Lower leg skin (tissue), 4 donors: ENCODE results near the gene GFPT1. TPM values are rescaled to one million over a fixed set of nuclear protein-coding genes. Genes with fewer than 3 reads are reported as not detected.

Experiments
- DNase-seq, 2 donors: peaks; one replicate each; pipeline ENCODE4 v3.0.0-alpha.2; 2019; ENCODE audit warnings: low spot score in 2 of 2
- H3K4me3 ChIP-seq: fragments of 200-600 bp; sonication (generic); 2 replicates; pipeline ENCODE4 v1.5.1; 2017; ENCODE audit warnings: mild to moderate bottlenecking, low read depth; ENCODE audit not compliant: poor library complexity, severe bottlenecking
- CTCF ChIP-seq, 3 donors: fragments of 450-650 bp; IDR thresholded peaks; one replicate each; pipeline ENCODE4 v1.5.1; 2016; ENCODE audit warnings: antibody characterized with exemption in 3 of 3, mild to moderate bottlenecking in 3 of 3, moderate library complexity in 2 of 3
- POLR2A ChIP-seq, 2 donors: fragments of 450-650 bp; IDR thresholded peaks; one replicate each; pipeline ENCODE4 v1.6.1; 2016 to 2017; ENCODE audit warnings: antibody characterized with exemption in 2 of 2, mild to moderate bottlenecking in 1 of 2, moderate library complexity in 1 of 2
- WGBS, 2 donors: methylation state at CpG; one replicate each; pipeline ENCODE4 v1.1.5; 2018; 5-methylcytosine and 5-hydroxymethylcytosine counted together
- intact Hi-C: fragments of 100-400 bp; cut with DNase I; formaldehyde crosslinking; loops from one replicate; pipeline ENCODE4 v1.15.0; 2023; ENCODE audit warnings: low total_unique reads
- total RNA-seq, 4 donors: library from RNA; depleted of rRNA; stranded (reverse); fragments of >200 nt; gene quantifications; one replicate each; pipeline ENCODE4 v1.1.0, GENCODE V29; 2016

The GFPT1 gene
- total RNA-seq, 4 donors from 2014 or later = 9.5 to 12.4 (median 11.2) TPM

DNA sequence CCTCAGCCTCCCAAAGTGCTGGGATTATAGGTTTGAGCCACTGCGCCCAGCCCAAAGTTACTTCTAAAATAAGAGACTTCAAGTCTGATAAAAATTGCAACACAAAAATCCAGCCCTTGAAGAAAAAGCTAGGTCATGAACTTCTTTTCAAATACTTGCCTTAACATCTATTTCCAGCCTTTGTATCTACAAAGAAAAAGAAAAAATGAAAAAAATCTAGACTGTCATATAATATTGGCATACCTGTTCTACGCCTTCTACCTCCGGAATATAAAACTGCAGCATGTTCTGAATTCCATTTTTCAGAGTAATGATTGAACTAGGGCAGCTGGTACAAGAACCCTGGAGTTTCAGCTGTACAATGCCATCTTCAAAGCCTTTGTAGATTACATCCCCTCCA, 13.1 kb upstream of the GFPT1 start:
- 95 to 98% methylated on average over 3 of the region's 3 CpGs for WGBS, 2 donors

DNA sequence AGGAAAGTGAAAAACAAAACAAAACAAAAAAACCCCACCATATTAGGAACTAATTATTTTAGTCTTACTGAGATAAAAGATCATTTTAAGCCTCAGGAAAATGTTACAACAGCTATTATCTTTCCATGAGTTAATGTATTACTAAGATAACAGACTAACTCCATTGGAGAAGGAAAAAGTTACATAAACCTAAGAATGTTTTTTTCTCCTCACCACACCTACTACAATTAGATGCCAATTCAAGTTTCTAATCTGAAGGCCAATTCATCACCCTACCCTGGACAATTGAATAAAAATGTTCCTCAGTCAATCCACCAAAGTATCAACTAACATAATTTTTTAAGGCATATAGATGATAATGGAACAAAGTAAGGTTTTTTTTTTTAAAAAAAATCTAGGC, 10.2 kb upstream of the GFPT1 start:
- TF ChIP-seq CTCF (IDR thresholded peaks at IDR 0.05) = no peak
- TF ChIP-seq POLR2A (IDR thresholded peaks at IDR 0.05) = no peak
- H3K4me3 ChIP-seq = no peak overlapping the region
- intact Hi-C loops = no loop called here

More for the DNA sequence above, 13.1 kb upstream of the GFPT1 start:
- no peak overlapping the region for H3K4me3 ChIP-seq
- TF ChIP-seq POLR2A (IDR thresholded peaks at IDR 0.05) = no peak
- TF ChIP-seq CTCF (IDR thresholded peaks at IDR 0.05) = no peak
- intact Hi-C loops = no loop called here
- DNase-seq = no peak

DNA sequence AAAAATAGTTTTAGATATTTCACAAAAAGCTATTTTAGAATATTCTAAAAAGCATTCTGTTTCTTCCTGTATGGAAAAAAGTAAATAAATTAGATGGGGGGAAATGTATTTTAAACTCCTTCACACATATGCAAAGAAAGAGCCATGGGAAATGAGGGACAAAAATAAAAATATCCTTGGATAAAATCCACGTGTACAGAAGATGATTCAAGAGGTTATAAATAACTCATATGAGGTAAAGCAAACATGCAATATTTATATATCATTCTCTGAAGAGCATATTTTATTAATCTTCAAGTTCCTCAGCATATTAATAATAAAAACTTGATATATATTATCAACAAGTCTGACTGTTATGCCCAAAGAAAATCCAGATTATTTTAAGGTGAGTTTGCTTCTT, 8.8 kb upstream of the GFPT1 start:
- H3K4me3 ChIP-seq = no peak overlapping the region
- TF ChIP-seq POLR2A (IDR thresholded peaks at IDR 0.05) (no peak), CTCF (IDR thresholded peaks at IDR 0.05) (no peak)
- 23 to 27% methylated on average over 1 of the region's 1 CpG for WGBS, 2 donors
- no peak for DNase-seq
- intact Hi-C loops = no loop called here

More for the DNA sequence above, 10.2 kb upstream of the GFPT1 start:
- DNase-seq = no peak

DNA sequence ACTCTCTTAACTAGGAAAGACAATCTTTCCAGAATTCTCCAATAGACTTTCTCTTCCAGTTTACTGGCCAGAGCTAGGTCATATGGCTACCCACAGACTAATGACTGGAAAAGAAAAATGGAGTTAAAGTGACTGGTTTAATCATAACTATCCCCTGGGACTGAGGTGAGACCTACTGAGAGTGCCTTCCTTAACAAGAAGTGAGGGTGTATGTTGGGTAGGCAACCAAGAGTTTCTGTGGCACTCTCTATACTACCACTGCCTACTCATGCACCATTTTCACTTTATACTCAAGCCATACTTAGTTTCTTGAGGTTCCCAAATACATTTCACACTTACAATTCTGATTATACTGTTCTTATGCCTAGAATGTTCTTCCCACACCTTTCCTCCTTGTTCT, 6.9 kb upstream of the GFPT1 start:
- DNase-seq = no peak
- no peak overlapping the region for H3K4me3 ChIP-seq
- intact Hi-C loops = no loop called here
- TF ChIP-seq CTCF (IDR thresholded peaks at IDR 0.05) (no peak), POLR2A (IDR thresholded peaks at IDR 0.05) (no peak)

GRCh38 chr2:69390471-69390870, 3.4 kb upstream of the GFPT1 start:
- intact Hi-C loops = no loop called here
- DNase-seq = no peak
- no peak for TF ChIP-seq POLR2A (IDR thresholded peaks at IDR 0.05)
- TF ChIP-seq CTCF (IDR thresholded peaks at IDR 0.05) = no peak
- WGBS, 2 donors = 71 to 82% methylated on average over 3 of the region's 3 CpGs
- H3K4me3 ChIP-seq = no peak overlapping the region

GRCh38 chr2:69390001-69390400, 3.0 kb upstream of the GFPT1 start:
- no peak for TF ChIP-seq POLR2A (IDR thresholded peaks at IDR 0.05)
- no peak for TF ChIP-seq CTCF (IDR thresholded peaks at IDR 0.05)
- DNase-seq = no peak
- intact Hi-C loops = no loop called here
- H3K4me3 ChIP-seq = no peak overlapping the region
- WGBS, 2 donors = 71 to 72% methylated on average over 3 of the region's 3 CpGs
